ENCODE measurements around the gene RPL36AL. TPM values are rescaled to one million over a fixed set of nuclear protein-coding genes. Genes with fewer than 3 reads are reported as not detected.
A peak's percentile ranks its signal among the peaks of the same experiment; 100 is the strongest.

RPL36AL gene
- total and polyA plus RNA-seq, 3 donors from 2014 or later, result 102 to 193 (median 114) TPM

- Histone ChIP-seq H3K4me1 (no peaks in the 10 kb centered on the region), H3K36me3 (ENCODE audit: low read depth, missing control alignments) (no peaks in the 10 kb centered on the region), H3K27ac (no peak overlapping the region), H3K4me3 (no peak overlapping the region), H3K9me3 (no peaks in the 10 kb centered on the region), H3K27me3 (no peaks in the 10 kb centered on the region)
- TF ChIP-seq POLR2A (IDR thresholded peaks at IDR 0.05) (no peak), CTCF (IDR thresholded peaks at IDR 0.05) (no peak)
- intact Hi-C loops (cut with DNase I; ENCODE audit: low total_unique reads), result no loop called here
- DNase-seq, result no peak
- WGBS, 2 donors, result 86 to 92% methylated on average over 4 of the region's 4 CpGs
Observed at GRCh38 chr14:49612251-49612650, 8.2 kb downstream of the RPL36AL start.

DNA sequence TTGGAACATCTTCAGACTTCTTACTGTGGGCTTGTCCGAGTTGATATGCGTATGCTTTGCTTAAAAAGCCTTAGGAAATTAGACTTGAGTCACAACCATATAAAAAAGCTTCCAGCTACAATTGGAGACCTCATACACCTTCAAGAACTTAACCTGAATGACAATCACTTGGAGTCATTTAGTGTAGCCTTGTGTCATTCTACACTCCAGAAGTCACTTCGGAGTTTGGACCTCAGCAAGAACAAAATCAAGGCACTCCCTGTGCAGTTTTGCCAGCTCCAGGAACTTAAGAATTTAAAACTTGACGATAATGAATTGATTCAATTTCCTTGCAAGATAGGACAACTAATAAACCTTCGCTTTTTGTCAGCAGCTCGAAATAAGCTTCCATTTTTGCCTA, 12.8 kb downstream of the RPL36AL start:
- H3K36me3 ChIP-seq (ENCODE audit: low read depth, missing control alignments), result no peaks in the 10 kb centered on the region
- H3K4me3 ChIP-seq, result no peak overlapping the region
- no peaks in the 10 kb centered on the region for H3K4me1 ChIP-seq
- no peak for TF ChIP-seq CTCF (IDR thresholded peaks at IDR 0.05)
- no peak for TF ChIP-seq POLR2A (IDR thresholded peaks at IDR 0.05)
- WGBS, 2 donors, result 92 to 94% methylated on average over 6 of the region's 6 CpGs
- intact Hi-C loops (cut with DNase I; ENCODE audit: low total_unique reads), result no loop called here
- no peak overlapping the region for H3K27ac ChIP-seq
- no peak for DNase-seq
- no peaks in the 10 kb centered on the region for H3K27me3 ChIP-seq
- H3K9me3 ChIP-seq, result no peaks in the 10 kb centered on the region

- Histone ChIP-seq H3K9me3 (no peaks in the 10 kb centered on the region), H3K4me3 (peak within 1 kb of the TSS; percentile 70 to 88), H3K27ac (peak within 1 kb of the TSS; percentile 94 to 95), H3K36me3 (ENCODE audit: low read depth, missing control alignments) (no peaks in the 10 kb centered on the region), H3K27me3 (no peaks in the 10 kb centered on the region), H3K4me1 (no peaks in the 10 kb centered on the region)
- intact Hi-C loops (cut with DNase I; ENCODE audit: low total_unique reads), result no loop called here
- no peak for TF ChIP-seq POLR2A (IDR thresholded peaks at IDR 0.05)
- TF ChIP-seq CTCF (IDR thresholded peaks at IDR 0.05), result no peak
- WGBS, 2 donors, result 0 to 1% methylated on average over 46 to 74 of the region's 77 CpGs
- DNase-seq, result peak; percentile 91
Observed at GRCh38 chr14:49598485-49599300, 21.7 kb downstream of the RPL36AL start, which contains the start of gene LRR1. LRR1 (plus strand) TSS chr14:49598940; CDS start chr14:49599021, 81 bp downstream.

- intact Hi-C loops (cut with DNase I; ENCODE audit: low total_unique reads), result no loop called here
- TF ChIP-seq CTCF (IDR thresholded peaks at IDR 0.05) (no peak), POLR2A (IDR thresholded peaks at IDR 0.05) (no peak)
- DNase-seq, result no peak
Observed at GRCh38 chr14:49598189-49598484, 22.3 kb downstream of the RPL36AL start.

More at GRCh38 chr14:49598189-49598484, 22.3 kb downstream of the RPL36AL start:
- Histone ChIP-seq H3K27ac (peak overlapping the region; percentile 94 to 95), H3K4me3 (peak overlapping the region; percentile 70 to 88), H3K4me1 (no peaks in the 10 kb centered on the region), H3K36me3 (ENCODE audit: low read depth, missing control alignments) (no peaks in the 10 kb centered on the region), H3K27me3 (no peaks in the 10 kb centered on the region), H3K9me3 (no peaks in the 10 kb centered on the region)
- WGBS, 2 donors, result 0% methylated on average over 14 to 15 of the region's 15 CpGs

Data from testis (tissue), 3 donors.